HG02571 (cell line): ENCODE results near the gene CABP2.

ENCODE experiments used
- ATAC-seq: cut with Tn5 transposase; IDR thresholded peaks from one replicate; pipeline ENCODE4 v1.9.1; 2021; ENCODE audit warnings: mild to moderate bottlenecking, moderate library complexity; ENCODE audit not compliant: unreplicated experiment

The CABP2 gene

GRCh38 chr11:67508486-67509121, 14.6 kb downstream of the CABP2 start:
- peak; percentile 31 for ATAC-seq

- ATAC-seq = peak; percentile 67
Measured at GRCh38 chr11:67507864-67508485, 15.3 kb downstream of the CABP2 start, which contains the start of gene CDK2AP2. CDK2AP2 (minus strand) TSS chr11:67508162; CDS start chr11:67508082, 80 bp downstream.

- no peak for ATAC-seq
Measured at GRCh38 chr11:67507242-67507863, 15.9 kb downstream of the CABP2 start.

- ATAC-seq = no peak
Measured at GRCh38 chr11:67506426-67507051, 16.7 kb downstream of the CABP2 start.

- no peak for ATAC-seq
Measured at GRCh38 chr11:67505605-67506396, 17.4 kb downstream of the CABP2 start.

- no peak for ATAC-seq
Measured at GRCh38 chr11:67504950-67505581, 18.2 kb downstream of the CABP2 start, which contains the start of gene PITPNM1. PITPNM1 (minus strand) TSS chr11:67505363; CDS start chr11:67504180, 1,183 bp downstream.

- ATAC-seq = no peak
Measured at GRCh38 chr11:67504005-67504949, 19.0 kb downstream of the CABP2 start.

GRCh38 chr11:67503119-67504004, 19.9 kb downstream of the CABP2 start:
- no peak for ATAC-seq

- no peak for ATAC-seq
Measured at GRCh38 chr11:67502328-67502979, 20.8 kb downstream of the CABP2 start.

GRCh38 chr11:67501854-67502253, 21.4 kb downstream of the CABP2 start:
- ATAC-seq = no peak

- ATAC-seq = no peak
Measured at GRCh38 chr11:67500831-67501715, 22.2 kb downstream of the CABP2 start.

- ATAC-seq = no peak
Measured at GRCh38 chr11:67500484-67500821, 22.8 kb downstream of the CABP2 start.

GRCh38 chr11:67499808-67500483, 23.3 kb downstream of the CABP2 start:
- no peak for ATAC-seq

GRCh38 chr11:67498544-67498972, 24.7 kb downstream of the CABP2 start:
- ATAC-seq = no peak

- no peak for ATAC-seq
Measured at GRCh38 chr11:67497656-67498291, 25.5 kb downstream of the CABP2 start.

GRCh38 chr11:67496113-67496512, 27.1 kb downstream of the CABP2 start:
- ATAC-seq = no peak
